GM12878 (cell line): ENCODE measurements around the gene MGME1. TPM values are rescaled to one million over a fixed set of nuclear protein-coding genes. Genes with fewer than 3 reads are reported as not detected.

Experiments
- BACH1 ChIP-seq: fragments of 450-650 bp; IDR thresholded peaks from 2 replicates; pipeline ENCODE4 v1.6.1; 2017; ENCODE audit warnings: mild to moderate bottlenecking, borderline replicate concordance
- CHD4 ChIP-seq: fragments of 200-600 bp; sonication (generic); IDR thresholded peaks from 2 replicates; pipeline ENCODE4 v1.6.1; 2016; ENCODE audit warnings: mild to moderate bottlenecking
- EGR1 ChIP-seq, 2 experiments: IDR thresholded peaks; 1 replicate in 1 of 2; 2 replicates in 1 of 2; pipeline ENCODE4 v1.6.1; 2011 to 2012; ENCODE audit warnings: low read depth in 2 of 2, low read length in 2 of 2, borderline replicate concordance in 1 of 2, mild to moderate bottlenecking in 1 of 2, moderate library complexity in 1 of 2
- EP300 ChIP-seq, 2 experiments: fragments of 150-350 bp in 1 of 2; IDR thresholded peaks; 2 replicates each; pipeline ENCODE4 v1.6.1; 2011 to 2012; ENCODE audit warnings: low read depth in 2 of 2, low read length in 2 of 2, borderline replicate concordance in 1 of 2, improper control_type of control experiment in 1 of 2, inconsistent platforms in 1 of 2; ENCODE audit not compliant: control insufficient read depth in 1 of 2
- ETV6 ChIP-seq, 2 experiments: fragments of 450-650 bp in 1 of 2; IDR thresholded peaks in 1 of 2; conservative IDR thresholded peaks in 1 of 2; 2 replicates each; pipeline ENCODE4 v1.6.1; 2014; ENCODE audit warnings: antibody characterized with exemption in 1 of 2, borderline replicate concordance in 1 of 2, low read depth in 1 of 2, mild to moderate bottlenecking in 1 of 2, moderate library complexity in 1 of 2
- FOXK2 ChIP-seq: fragments of 450-650 bp; IDR thresholded peaks from 2 replicates; pipeline ENCODE4 v1.6.1; 2017; ENCODE audit warnings: mild to moderate bottlenecking, moderate library complexity
- FOXM1 ChIP-seq: IDR thresholded peaks from 2 replicates; pipeline ENCODE4 v1.6.1; 2012; ENCODE audit warnings: low read depth, mild to moderate bottlenecking, inconsistent platforms, low read length, moderate library complexity
- HCFC1 ChIP-seq: fragments of 150-350 bp; IDR thresholded peaks from 2 replicates; pipeline ENCODE4 v1.6.1; 2014; ENCODE audit warnings: low read length
- IKZF2 ChIP-seq, 2 experiments: fragments of 450-650 bp; IDR thresholded peaks; 2 replicates each; pipeline ENCODE4 v1.6.1; 2017; ENCODE audit warnings: mild to moderate bottlenecking in 2 of 2, moderate library complexity in 2 of 2
- KAT2A ChIP-seq: conservative IDR thresholded peaks from 2 replicates; pipeline ENCODE4 v1.6.1; 2011; ENCODE audit warnings: low read depth, low read length; ENCODE audit not compliant: control insufficient read depth
- LARP7 ChIP-seq: fragments of 450-650 bp; IDR thresholded peaks from 2 replicates; pipeline ENCODE4 v1.6.1; 2017; ENCODE audit warnings: mild to moderate bottlenecking
- MLLT1 ChIP-seq: fragments of 450-650 bp; IDR thresholded peaks from 2 replicates; pipeline ENCODE4 v1.6.1; 2016; ENCODE audit warnings: mild to moderate bottlenecking
- MYB ChIP-seq: fragments of 150-350 bp; IDR thresholded peaks from 2 replicates; pipeline ENCODE4 v1.6.1; 2014; ENCODE audit warnings: mild to moderate bottlenecking, low read depth, low read length, borderline replicate concordance
- PML ChIP-seq: IDR thresholded peaks from 2 replicates; pipeline ENCODE4 v1.6.1; 2012; ENCODE audit warnings: low read length, inconsistent platforms
- RELB ChIP-seq: fragments of 450-650 bp; IDR thresholded peaks from 2 replicates; pipeline ENCODE4 v1.6.1; 2017; ENCODE audit warnings: low read depth, mild to moderate bottlenecking, moderate library complexity
- RFX5 ChIP-seq: IDR thresholded peaks from 2 replicates; pipeline ENCODE4 v1.6.1; 2011; ENCODE audit warnings: low read depth, low read length, improper control_type of control experiment
- SP1 ChIP-seq: IDR thresholded peaks from one replicate; pipeline ENCODE4 v1.6.1; 2011; ENCODE audit warnings: low read depth, low read length
- SRF ChIP-seq, 2 experiments: IDR thresholded peaks; 2 replicates each; pipeline ENCODE4 v1.6.1; 2011; ENCODE audit warnings: low read depth in 2 of 2, low read length in 2 of 2, mild to moderate bottlenecking in 1 of 2, moderate library complexity in 1 of 2
- TAF1 ChIP-seq: IDR thresholded peaks from 2 replicates; pipeline ENCODE4 v1.6.1; 2011; ENCODE audit warnings: mild to moderate bottlenecking, low read depth, low read length, borderline replicate concordance
- WRNIP1 ChIP-seq: IDR thresholded peaks from 2 replicates; pipeline ENCODE4 v1.6.1; 2011; ENCODE audit warnings: low read depth, low read length, improper control_type of control experiment, borderline replicate concordance
- ZBTB4 ChIP-seq: fragments of 450-650 bp; formaldehyde crosslinking; IDR thresholded peaks from 2 replicates; pipeline ENCODE4 v1.4.0; 2022; ENCODE audit warnings: mild to moderate bottlenecking, moderate library complexity
- ZNF217 ChIP-seq: fragments of 450-650 bp; IDR thresholded peaks from 2 replicates; pipeline ENCODE4 v1.6.1; 2017; ENCODE audit warnings: antibody characterized with exemption, mild to moderate bottlenecking
- ZNF384 ChIP-seq: IDR thresholded peaks from 2 replicates; pipeline ENCODE4 v1.6.1; 2012; ENCODE audit warnings: low read depth, mild to moderate bottlenecking, low read length, improper control_type of control experiment, borderline replicate concordance
- polyA plus RNA-seq, 11 experiments: library from polyadenylated mRNA; depleted of rRNA in 4 of 11; unstranded in 6 of 11; stranded (reverse) in 5 of 11; fragments of >200 nt; fragmentation: Nextera tagmentation in 4 of 11; fragmentation: Illumina TruSeq in 1 of 11; extraction: Ambion mirVana in 4 of 11; extraction: Trizol in 1 of 11; gene quantifications; 1 replicate in 1 of 11; 2 replicates in 10 of 11; pipeline versions ENCODE4 v1.2.1 to v1.2.3, GENCODE V29; 2011 to 2016; ENCODE audit warnings: inconsistent platforms in 2 of 11, missing spikeins in 2 of 11, low read depth in 1 of 11
- total RNA-seq, 4 experiments: library from RNA; depleted of rRNA in 3 of 4; stranded (reverse); fragments of >200 nt in 3 of 4; fragmentation: Illumina TruSeq in 1 of 4; extraction: Trizol in 1 of 4; gene quantifications; 2 replicates each; pipeline versions ENCODE4 v1.2.1 to v1.2.3, GENCODE V29; 2013 to 2021

MGME1 gene
- total and polyA plus RNA-seq, 10 of the 15 experiments (the other 5 are each of a cell fraction or from before 2014, with no cell fraction given), result 13.4 to 44.8 (median 30.6) TPM

- peak; percentile 29 for TF ChIP-seq MLLT1
- TF ChIP-seq ZBTB4 (CRISPR knock-in tag), result no peak
- peak; percentile 68; the same call in 1 of the 2 replicates for TF ChIP-seq TAF1
- TF ChIP-seq EP300 (IDR thresholded peaks at IDR 0.05; ENCODE audit: borderline replicate concordance in 1 of 2, control insufficient read depth in 1 of 2, low read depth in 2 of 2, low read length in 2 of 2), result peak in 1 of 2 experiments; percentile 48; a peak in 2 of 4 replicates
- no peak for TF ChIP-seq ZNF217
- no peak for TF ChIP-seq CHD4
- no peak for TF ChIP-seq LARP7
- TF ChIP-seq SP1, result no peak
- no peak for TF ChIP-seq ZNF384
- peak; percentile 54 for TF ChIP-seq PML
- TF ChIP-seq IKZF2 (IDR thresholded peaks at IDR 0.05), result no peak; a peak in 1 of 4 replicates
- TF ChIP-seq KAT2A, result no peak
- no peak for TF ChIP-seq SRF (IDR thresholded peaks at IDR 0.05; ENCODE audit: low read depth in 2 of 2, low read length in 2 of 2)
- 0 out of 2 replicates have a peak, but pooled peaks have one; percentile 16 for TF ChIP-seq FOXM1
- no peak for TF ChIP-seq BACH1
- TF ChIP-seq RELB, result no peak
- TF ChIP-seq RFX5, result no peak
- TF ChIP-seq HCFC1, result no peak
- TF ChIP-seq ETV6 (conservative IDR thresholded peaks at IDR 0.05 in 1 of 2, IDR thresholded peaks at IDR 0.05 in 1 of 2; ENCODE audit: borderline replicate concordance in 1 of 2, low read depth in 1 of 2), result peak in 1 of 2 experiments; percentile 57; a peak in 1 of 4 replicates
- TF ChIP-seq EGR1 (IDR thresholded peaks at IDR 0.05; ENCODE audit: borderline replicate concordance in 1 of 2, low read depth in 2 of 2, low read length in 2 of 2), result no peak
- TF ChIP-seq FOXK2, result no peak
- peak; percentile 76; the same call in 1 of the 2 replicates for TF ChIP-seq WRNIP1
- no peak for TF ChIP-seq MYB
Measured at GRCh38 chr20:17969884-17970409, 1.1 kb downstream of the MGME1 start (continued).
